PFSK-1 (cell line): Measurements from ENCODE around the gene LMX1A.

ENCODE experiments used
- FOXP2 ChIP-seq: optimal IDR thresholded peaks from 2 replicates; pipeline ENCODE3; 2011; ENCODE audit warnings: borderline replicate concordance, control low read depth, inconsistent platforms; ENCODE audit not compliant: insufficient read depth; ENCODE audit errors: extremely low read length, extremely low read depth
- POLR2AphosphoS5 ChIP-seq: IDR thresholded peaks from 2 replicates; pipeline ENCODE4 v1.6.1; 2012; ENCODE audit warnings: low read depth, mild to moderate bottlenecking, control low read depth, low read length, moderate library complexity
- SIN3A ChIP-seq: IDR thresholded peaks from 2 replicates; pipeline ENCODE4 v1.6.1; 2012; ENCODE audit warnings: mild to moderate bottlenecking, low read length, moderate library complexity, borderline replicate concordance; ENCODE audit not compliant: insufficient read depth
- TAF1 ChIP-seq: IDR thresholded peaks from 2 replicates; pipeline ENCODE4 v1.6.1; 2012; ENCODE audit warnings: low read length, control low read depth, borderline replicate concordance; ENCODE audit not compliant: insufficient read depth
- TF ChIP-seq, protein P1 (sequence below), 2 experiments: IDR thresholded peaks; 2 replicates each; pipeline versions ENCODE4 v1.6.1 to v1.8.0; 2011 to 2012; ENCODE audit warnings: low read depth in 2 of 2, low read length in 2 of 2, control low read depth in 1 of 2, inconsistent platforms in 1 of 2, mild to moderate bottlenecking in 1 of 2, moderate library complexity in 1 of 2; ENCODE audit not compliant: insufficient read depth in 1 of 2

Gene LMX1A

DNA sequence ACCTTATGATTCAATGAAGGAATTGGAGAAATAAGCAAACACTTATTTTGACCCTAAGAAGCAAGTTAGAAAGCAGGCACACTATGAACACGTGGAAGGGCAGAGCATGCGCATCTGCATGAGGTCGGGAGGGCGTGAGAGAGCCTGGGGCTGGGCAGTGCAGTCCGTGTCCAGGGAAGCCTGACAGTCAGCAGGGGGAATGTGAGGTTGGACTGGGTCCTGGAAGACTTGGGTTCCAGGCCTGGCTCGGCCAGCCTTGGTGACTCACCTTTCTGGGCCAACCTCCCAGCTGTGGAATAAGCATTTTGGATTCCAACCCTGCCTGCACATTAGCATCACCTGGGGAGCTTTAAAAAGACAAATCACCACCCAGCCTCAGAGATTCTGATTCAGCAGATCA lies 26.6 kb upstream of the LMX1A start:
- TF ChIP-seq, protein P1, sequence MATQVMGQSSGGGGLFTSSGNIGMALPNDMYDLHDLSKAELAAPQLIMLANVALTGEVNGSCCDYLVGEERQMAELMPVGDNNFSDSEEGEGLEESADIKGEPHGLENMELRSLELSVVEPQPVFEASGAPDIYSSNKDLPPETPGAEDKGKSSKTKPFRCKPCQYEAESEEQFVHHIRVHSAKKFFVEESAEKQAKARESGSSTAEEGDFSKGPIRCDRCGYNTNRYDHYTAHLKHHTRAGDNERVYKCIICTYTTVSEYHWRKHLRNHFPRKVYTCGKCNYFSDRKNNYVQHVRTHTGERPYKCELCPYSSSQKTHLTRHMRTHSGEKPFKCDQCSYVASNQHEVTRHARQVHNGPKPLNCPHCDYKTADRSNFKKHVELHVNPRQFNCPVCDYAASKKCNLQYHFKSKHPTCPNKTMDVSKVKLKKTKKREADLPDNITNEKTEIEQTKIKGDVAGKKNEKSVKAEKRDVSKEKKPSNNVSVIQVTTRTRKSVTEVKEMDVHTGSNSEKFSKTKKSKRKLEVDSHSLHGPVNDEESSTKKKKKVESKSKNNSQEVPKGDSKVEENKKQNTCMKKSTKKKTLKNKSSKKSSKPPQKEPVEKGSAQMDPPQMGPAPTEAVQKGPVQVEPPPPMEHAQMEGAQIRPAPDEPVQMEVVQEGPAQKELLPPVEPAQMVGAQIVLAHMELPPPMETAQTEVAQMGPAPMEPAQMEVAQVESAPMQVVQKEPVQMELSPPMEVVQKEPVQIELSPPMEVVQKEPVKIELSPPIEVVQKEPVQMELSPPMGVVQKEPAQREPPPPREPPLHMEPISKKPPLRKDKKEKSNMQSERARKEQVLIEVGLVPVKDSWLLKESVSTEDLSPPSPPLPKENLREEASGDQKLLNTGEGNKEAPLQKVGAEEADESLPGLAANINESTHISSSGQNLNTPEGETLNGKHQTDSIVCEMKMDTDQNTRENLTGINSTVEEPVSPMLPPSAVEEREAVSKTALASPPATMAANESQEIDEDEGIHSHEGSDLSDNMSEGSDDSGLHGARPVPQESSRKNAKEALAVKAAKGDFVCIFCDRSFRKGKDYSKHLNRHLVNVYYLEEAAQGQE (IDR thresholded peaks at IDR 0.05; ENCODE audit: insufficient read depth in 1 of 2, low read depth in 2 of 2, low read length in 2 of 2), result no peak
- no peak for TF ChIP-seq POLR2AphosphoS5
- TF ChIP-seq FOXP2, result no peak
- no peak for TF ChIP-seq TAF1
- no peak for TF ChIP-seq SIN3A

DNA sequence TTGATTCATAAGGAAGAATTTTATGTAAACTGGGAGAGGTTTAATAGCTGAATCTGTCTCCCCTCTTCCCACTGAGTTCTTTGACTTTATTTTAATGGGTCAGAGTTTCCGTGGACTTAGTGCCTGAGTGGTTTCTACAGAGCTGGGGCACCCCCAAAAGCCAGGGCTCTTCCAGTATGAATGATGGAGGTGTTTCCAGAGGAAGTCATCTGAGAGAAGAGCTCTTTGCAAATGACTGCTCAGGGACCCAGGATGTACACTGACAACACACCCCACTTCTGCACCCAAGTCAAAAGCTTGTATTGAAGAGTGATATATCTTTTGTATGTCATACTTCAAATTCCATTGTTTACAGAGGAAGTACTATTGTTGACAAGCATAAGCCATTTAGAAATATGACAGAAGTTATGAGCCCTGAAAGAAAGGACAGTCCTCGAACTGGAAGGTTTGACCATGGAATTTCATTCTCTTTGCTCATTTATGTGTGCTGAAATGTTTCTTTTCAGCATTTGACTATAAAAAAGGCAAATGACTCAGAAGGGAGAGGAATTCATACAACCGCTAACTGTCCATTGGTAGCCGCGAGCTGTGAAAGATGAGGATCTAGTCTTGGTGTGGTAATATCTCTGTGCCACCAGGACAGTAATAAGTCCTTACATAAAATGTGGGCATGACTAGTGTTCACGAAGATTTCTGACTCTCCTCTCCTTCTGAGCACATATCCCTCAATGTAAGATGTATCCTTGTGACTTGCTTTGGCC lies 25.4 kb upstream of the LMX1A start:
- TF ChIP-seq FOXP2, result no peak
- no peak for TF ChIP-seq POLR2AphosphoS5
- TF ChIP-seq SIN3A, result no peak
- TF ChIP-seq, protein P1 (IDR thresholded peaks at IDR 0.05; ENCODE audit: insufficient read depth in 1 of 2, low read depth in 2 of 2, low read length in 2 of 2), result no peak
- no peak for TF ChIP-seq TAF1

DNA sequence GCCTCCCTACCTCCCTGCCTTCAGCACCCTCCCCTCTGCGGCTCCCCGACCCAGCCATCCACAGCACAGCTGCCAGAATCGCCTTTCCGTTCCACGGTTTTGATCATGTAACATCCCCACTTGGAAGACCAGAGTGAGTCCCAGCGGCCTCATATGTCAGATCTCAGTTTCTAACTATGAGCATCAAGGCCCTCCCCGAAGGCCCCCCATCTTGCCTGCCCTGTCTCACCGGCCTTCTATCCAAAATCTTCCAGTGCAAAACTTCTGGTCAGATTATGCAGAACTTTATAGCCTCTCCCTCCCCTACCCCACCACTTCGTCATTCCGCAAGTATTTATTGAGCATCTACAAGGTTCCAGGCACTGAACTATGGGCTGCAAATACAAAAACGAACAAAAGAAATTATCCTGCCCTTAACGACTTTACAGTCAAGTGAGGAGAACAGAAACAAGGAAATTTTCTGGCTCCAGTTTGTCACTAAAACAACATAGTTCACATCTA lies 20.3 kb upstream of the LMX1A start:
- TF ChIP-seq POLR2AphosphoS5 (no peak), SIN3A (no peak), FOXP2 (no peak), TAF1 (no peak)
- TF ChIP-seq, protein P1 (IDR thresholded peaks at IDR 0.05; ENCODE audit: insufficient read depth in 1 of 2, low read depth in 2 of 2, low read length in 2 of 2), result no peak

DNA sequence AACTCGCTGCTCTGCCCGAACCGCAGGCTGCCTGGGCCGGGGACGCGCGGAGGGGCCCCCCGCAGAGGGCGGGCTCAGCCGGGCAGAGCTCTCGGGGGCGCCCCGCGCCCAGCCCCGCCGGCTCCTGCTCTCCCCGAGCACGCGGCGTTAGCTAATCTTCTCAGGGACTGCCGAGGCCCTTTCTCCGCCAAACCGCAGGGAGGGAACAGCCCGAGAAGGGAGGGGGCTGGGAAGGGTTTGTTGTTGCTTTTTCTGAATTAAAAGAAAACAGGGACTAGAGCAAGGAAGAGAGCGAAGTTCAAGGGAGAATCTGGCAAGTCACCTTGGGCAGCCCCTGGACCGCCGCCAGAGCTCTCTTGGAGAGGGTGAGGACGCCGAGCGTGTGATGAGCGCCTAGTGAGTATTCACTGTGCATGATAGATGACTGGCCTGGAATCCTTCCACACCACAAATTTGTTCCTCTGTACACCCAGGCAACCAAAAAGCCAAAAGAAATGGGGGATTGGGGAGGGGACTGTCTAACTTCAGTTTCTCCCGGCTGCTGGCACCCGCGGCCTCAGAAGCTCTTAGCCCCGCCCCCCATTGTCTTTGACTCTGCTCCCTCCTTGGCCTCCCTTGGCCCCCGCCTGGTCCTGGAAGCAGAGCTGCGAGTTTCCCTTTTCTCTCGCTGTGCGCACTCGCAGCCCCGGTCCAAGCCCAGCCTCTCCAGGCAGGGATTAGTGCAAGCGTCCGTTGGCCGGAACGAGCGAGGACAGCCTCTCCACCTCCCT lies 19.7 kb upstream of the LMX1A start:
- TF ChIP-seq FOXP2, result no peak
- TF ChIP-seq POLR2AphosphoS5, result no peak
- no peak for TF ChIP-seq TAF1
- TF ChIP-seq SIN3A, result no peak
- TF ChIP-seq, protein P1 (IDR thresholded peaks at IDR 0.05; ENCODE audit: insufficient read depth in 1 of 2, low read depth in 2 of 2, low read length in 2 of 2), result no peak

DNA sequence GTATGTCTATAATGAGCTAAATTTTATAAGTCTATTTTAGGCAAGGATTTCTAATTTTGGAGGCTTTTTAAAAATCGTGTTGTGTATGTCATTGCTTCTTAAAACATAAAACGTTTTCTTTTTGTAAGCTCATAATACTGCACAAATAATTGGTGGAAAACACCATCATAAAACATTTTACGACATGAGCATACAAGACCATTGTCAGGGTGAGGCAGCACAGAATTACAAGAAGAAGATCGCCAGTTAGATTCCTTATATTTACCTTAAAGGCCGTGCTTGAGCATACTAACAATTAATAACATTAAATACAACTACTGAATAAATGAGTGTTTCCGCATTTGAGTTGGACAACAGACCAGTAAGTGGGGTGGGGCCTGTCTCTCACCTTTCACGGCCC lies 19.1 kb upstream of the LMX1A start:
- TF ChIP-seq, protein P1 (IDR thresholded peaks at IDR 0.05; ENCODE audit: insufficient read depth in 1 of 2, low read depth in 2 of 2, low read length in 2 of 2), result no peak
- TF ChIP-seq FOXP2 (no peak), TAF1 (no peak), SIN3A (no peak), POLR2AphosphoS5 (no peak)
